Right kidney (tissue), 9 donors: ENCODE measurements around the gene RAB19.

Experiments
- DNase-seq: peaks from one replicate; pipeline ENCODE4 v3.0.0-alpha.2; 2016
- long read RNA-seq, 8 donors: transcript quantifications; one replicate each; lab custom pipeline, GENCODE V29; 2026

Gene RAB19, protein sequence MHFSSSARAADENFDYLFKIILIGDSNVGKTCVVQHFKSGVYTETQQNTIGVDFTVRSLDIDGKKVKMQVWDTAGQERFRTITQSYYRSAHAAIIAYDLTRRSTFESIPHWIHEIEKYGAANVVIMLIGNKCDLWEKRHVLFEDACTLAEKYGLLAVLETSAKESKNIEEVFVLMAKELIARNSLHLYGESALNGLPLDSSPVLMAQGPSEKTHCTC
- long read RNA-seq, donor 1, result 0 reads
- long read RNA-seq, donor 2, result 0 reads
- long read RNA-seq, donor 3, partial matches to known transcripts, result 0 of 2 reads
- long read RNA-seq, donor 3, other reads (novel, unspliced or antisense), result 0 of 2 reads
- long read RNA-seq, donor 4, result 0 reads
- long read RNA-seq, donor 5, result 0 reads
- long read RNA-seq, donor 6, result 0 reads
- long read RNA-seq, donor 7, partial matches to known transcripts, result 0 of 1 reads
- long read RNA-seq, donor 7, other reads (novel, unspliced or antisense), result 0 of 1 reads
- long read RNA-seq, donor 8, partial matches to known transcripts, result 0 of 1 reads
- long read RNA-seq, donor 8, other reads (novel, unspliced or antisense), result 0 of 1 reads

DNA sequence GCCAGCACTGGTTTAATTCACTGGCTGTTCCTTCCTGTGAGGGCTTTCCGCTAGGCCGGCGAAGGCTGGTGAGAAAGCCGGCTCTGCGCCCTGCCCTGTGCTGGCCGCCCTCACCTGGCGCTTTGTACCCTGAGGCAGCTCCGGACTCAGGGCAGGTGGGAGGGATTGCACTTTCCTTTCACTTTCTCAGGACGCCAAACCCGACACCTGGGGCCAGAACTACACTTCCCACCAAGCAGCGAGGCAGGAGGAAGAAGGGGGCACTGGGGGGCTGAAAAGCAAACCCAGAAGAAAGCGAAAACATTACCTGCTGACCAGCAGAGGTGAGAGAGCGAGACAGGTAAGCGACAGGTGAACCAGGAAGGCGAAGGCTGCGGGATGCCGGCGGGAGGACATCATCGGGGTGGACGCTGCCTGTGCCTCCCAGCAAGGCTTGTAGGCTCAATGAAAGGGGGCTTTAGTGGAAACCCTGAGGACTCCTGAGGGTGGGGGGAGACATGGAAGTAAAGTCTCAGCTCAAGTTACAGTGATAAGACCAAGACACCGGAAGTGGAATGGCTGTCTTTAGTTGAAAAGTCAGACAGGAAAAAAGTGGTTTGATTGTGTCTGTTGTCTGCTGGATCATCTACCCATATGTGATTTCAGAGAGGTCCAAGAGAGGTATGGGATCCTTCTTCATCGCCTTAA lies at the start of gene RAB19:
Gene RAB19, plus strand, starts transcription at position 181 of the 687 bp plus-strand sequence. CDS start 3,589 bp downstream, outside the sequence.
- DNase-seq, result peak; percentile 66

DNA sequence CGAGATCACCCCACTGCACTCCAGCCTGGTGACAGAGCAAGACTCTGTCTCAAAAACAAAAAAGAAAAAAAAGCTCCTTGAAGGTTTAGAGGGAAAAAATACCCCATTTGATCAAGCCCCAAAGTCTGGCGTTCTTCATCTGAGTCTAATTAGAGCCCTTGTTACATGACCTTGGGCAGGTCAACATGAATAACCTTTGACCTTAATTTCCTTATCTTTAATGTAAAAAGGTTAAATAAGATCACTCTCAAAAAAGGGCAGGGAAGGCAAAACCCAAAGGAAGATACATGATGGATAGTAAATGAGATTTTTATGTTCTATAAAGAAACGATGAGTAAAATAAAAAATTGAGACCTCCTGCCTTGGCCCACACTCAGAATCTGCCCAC lies 45.8 kb upstream of the RAB19 start:
- DNase-seq, result no peak

DNA sequence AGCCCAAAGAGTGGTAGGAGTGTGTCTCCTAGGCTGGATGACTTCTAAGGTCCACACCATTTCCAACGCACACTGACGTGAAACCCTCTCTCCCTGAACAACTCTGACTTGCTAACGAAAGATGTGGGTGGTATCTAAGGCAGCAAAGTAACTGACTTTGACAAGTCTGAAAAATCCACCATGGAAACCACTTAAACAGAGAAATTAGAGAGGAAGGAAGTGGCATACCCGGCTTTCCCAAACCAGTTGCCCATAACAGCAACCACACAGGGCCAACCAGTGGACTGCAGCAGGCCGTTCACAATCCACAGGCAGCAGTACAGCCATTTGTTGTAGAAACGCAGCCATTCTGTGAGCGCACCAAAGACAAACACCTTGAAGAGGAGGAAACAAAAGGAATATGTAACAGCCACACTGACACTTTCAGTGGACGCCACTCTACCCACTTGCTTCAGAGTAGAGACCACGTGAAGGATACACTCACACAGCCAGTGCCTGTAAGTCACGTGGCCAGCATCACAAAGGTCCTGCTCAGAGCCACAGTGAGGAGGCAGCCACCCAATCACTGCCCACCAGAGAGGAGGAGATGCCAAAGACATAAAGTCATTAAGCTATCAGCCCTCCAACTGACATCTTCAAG lies 45.3 kb upstream of the RAB19 start:
- no peak for DNase-seq

DNA sequence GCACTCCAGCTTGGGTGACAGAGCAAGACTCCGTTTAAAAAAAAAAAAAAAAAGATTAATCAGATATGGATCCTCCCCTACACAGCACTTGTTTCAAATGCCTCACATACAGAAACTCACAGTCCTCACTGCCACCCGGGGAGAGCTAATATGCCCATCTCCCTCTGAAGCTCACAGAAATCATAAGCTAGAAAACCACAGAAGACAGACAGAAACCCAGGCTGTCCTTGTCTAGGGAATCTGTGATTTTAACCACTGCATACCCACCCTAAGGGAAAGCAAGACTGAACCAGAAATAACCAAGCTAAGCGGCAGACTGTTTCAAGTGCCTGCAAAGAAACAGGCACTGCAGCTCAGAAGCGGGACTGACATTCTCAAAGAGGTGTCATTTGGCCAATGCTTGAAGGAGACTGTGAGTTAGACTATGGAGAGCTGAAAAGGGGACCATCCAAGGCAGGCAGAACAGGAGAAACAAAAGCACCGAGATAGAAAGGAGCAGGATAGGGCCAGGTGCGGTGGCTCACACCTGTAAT lies 43.1 kb upstream of the RAB19 start:
- no peak for DNase-seq

DNA sequence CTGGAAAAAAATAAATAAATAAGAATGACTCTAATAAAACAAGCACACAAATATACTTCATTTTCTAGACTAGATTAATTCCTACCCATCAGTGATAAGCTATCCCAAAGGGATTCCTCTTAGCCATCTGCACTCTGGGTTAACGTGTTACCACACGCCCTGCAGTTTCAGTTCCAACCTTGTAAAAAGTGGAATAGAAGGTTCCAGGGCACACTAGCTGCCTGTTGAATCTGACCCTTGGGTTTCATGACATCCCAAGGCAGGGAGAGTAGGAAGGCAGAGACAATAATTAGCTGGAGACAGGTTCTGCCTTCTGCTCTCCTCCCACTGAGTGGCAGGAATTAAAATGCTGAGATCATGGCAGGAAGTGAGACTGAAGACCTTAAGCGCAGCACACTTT lies 39.0 kb upstream of the RAB19 start:
- DNase-seq, result no peak

DNA sequence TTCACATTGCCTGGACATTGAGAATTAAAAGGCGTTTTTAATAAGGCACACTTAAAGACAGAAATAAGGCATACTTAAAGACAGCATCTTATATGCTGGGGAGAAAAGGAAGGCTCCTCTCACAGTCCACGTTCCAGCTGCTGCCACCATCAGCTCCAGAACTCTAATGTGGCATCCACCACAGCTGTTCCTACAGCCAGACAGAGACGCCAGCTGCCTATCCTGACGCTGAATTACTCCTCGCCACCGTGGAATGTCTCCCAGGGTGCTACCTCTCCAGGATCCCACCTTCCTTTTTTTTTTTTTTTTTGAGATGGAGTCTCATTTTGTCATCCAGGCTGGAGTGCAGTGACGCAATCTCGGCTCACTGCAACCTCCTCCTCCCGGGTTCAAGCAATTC lies 36.3 kb upstream of the RAB19 start:
- DNase-seq, result no peak

DNA sequence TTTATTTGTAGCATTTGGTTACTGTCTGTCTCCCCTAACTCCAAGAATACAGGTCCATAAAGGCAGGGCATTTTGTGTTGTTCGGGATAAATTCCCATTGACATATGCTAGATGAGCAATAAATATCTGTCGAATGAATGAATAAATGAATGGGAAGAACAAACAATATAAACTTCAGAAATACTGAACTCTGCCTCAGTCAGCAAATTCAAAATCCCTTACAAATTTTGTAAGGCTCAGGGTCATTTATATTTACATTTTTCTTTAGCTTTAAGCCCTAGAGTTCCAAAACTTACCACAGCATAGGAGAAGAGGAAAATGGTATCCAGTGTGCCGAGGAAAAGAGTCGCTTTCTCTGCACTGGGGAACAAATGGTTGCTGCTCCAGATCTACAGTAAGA lies 34.6 kb upstream of the RAB19 start:
- no peak for DNase-seq

DNA sequence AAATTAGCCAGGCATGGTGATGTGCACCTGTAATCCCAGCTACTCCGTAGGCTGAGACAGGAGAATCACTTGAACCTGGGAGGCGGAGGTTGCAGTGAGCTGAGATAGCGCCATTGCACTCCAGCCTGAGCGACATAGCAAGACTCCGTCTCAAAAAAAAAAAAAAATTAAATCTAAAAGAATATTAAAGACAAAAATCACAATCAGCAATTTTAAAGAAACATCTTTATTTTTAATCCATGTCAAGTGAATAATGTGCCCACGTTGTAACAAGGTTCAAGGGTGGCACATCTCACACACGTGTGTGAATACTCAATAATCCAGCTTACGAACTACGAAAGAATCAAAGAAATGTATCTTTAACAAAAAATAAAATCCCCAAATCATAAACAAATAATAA lies 28.5 kb upstream of the RAB19 start:
- DNase-seq, result no peak

DNA sequence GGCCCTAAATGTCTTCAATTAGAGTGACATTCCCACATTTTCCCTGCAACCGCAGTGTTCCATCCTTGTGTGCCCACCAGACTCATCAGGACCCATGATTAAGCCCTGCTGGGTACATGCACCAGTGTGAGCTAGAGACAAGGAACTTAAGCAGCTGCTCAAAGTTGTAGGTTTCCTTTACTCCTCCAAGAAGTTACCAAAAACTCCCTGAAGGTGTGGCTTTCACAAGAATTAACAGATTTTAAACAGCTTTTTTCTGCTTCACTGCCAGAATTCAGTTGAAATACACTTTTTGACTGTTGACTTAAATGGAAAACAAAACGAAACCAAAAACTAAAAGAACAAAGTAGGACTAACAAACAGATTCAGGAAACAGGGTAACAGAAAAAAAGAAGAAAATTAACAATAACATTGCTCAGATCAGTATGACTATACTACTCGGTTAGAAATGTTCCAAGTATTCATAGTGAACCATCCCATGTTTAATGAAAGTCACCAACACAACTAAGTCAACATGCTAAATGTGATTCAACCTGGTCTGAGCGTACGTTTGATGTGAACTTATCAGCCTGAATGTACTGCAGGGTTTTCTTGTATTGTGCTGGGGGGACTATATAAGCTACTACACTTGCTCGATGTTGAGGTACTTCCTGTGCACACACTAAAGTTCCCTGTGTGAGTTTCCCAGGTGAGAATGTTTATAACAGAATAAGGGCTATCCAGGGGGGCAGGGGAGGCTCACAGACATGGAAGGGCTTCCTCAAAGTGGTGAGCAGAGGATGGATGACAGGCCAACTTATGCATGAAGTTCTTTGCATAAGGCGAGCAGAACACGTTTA lies 27.7 kb upstream of the RAB19 start:
- DNase-seq, result no peak

DNA sequence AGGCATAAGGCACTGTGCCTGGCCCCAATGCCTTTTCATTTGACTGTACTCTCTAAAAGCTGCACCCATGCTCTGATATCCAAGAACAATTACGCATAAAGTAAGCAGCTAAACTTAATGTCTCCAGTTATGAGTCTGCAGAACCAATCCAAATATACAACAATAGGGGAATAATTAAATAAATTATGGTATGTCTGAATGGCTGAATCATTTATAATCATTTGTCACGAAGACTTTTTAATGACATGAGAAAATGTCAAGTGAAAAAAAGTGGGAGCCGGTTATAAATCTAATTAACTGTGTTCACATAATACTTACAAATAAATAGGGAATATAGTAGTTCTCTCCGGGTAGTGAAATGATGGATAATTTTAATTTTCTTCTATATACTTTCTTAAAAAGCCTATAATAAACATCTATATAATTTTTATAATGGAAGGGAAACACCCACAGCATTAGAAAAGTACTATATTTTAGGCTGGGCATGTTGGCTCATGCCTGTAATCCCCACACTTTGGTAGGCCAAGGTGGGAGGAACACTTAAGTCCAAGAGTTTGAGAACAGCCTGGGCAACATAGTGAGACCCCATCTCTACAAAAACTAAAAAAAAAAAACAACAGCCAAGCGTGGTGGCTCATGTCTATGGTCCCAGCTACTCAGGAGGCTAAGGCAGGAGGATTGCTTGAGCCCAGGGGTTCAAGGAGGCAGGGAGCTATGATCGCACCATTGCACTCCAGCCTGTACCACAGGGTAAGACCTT lies 19.7 kb upstream of the RAB19 start:
- no peak for DNase-seq

DNA sequence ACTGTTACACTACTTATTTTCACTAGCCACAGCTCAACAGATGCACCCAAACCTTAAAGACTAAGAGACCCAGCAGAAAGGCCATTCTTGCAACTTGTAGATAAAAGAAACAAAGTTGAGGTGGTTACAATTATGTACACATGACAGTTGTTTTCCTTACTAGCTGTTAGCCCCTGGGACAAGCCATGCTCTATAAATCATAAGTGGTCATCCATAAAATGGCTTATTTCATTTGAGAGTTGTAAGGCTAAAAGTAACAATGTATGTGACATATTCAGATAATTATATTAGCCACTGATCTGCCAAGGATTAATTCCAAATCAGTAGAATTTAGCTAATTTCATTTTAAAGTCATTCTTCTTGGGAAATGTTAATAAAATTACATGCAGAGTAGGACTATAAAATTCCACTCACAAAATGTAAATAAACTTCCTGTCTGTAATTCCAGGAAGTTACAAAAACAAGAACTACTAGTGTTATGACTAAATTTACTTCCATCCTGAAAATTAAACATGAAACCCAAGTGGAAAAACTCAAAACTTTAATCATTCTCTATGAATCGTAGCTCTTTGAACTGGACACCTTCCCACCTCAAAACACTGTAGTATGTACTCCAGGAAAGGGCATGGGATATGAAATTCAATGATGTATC lies 18.8 kb upstream of the RAB19 start:
- DNase-seq, result no peak

DNA sequence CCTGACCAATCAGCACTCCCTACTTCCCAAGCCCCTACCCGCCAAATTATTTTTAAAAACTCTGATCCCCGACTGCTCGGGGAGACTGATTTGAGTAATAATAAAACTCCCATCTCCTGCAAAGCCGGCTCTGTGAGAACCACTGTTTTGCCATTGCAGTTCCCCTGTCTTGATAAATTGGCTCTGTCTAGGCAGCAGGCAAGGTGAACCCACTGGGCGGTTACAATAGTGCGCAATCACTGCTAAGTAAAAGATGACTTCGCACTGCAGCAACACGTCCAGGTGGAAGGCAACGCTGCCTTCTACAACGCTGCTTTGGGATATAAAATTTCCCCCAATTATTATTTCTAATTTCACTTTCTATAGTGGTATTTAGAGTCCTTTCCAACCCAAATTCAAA lies 14.4 kb upstream of the RAB19 start:
- DNase-seq, result no peak

DNA sequence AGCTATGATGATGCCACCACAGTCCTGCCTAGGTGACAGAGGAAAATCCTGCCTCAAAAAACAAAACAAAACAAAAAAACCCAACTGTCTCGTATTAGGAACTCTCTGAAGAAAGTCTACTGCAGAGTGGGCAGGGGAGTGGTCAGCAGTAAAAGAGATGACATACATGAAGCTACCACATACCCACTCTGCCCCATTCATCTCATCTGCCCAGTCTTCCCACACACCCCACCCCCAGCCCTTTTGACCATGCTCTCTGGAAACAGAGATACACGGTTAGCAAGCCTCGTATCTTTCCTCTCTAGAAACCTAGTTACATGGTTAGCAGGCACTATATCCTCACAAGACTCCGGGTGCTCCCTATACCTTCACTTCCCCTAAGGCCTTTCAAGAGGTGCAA lies 13.8 kb upstream of the RAB19 start:
- no peak for DNase-seq

DNA sequence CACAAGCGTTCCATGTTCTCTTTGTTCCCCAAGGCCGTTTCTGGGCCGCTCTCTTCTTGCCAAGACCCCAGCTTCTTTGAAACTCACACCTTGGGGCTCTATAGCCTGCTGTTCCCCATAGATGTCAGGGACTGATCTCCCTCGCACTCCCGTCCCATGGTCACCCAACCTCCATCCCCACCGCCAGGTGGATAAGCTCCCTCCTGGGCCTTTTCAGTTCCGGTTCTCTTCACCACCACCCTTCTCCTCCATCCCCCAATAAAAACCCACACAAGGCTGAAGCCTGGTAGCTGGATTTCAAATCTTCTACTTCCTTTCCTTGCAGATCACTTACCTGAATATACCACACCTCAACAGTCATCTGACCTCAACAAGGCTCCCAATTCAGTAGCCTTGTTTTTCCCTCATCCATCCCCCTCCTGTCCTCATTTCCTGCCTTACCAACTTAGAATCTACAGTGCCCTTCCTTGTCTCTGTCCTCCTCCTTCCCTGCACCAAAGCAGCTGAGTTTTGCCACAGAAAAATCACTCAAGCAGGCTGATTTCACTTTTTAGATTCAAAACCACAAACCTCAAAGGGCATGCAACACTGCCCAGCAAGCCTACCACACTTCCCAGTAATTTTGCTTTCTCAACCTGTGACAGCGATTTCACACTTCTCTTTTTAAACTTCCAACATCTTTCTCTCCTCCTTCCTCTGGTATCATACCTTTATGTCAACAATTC lies 13.2 kb upstream of the RAB19 start:
- no peak for DNase-seq

DNA sequence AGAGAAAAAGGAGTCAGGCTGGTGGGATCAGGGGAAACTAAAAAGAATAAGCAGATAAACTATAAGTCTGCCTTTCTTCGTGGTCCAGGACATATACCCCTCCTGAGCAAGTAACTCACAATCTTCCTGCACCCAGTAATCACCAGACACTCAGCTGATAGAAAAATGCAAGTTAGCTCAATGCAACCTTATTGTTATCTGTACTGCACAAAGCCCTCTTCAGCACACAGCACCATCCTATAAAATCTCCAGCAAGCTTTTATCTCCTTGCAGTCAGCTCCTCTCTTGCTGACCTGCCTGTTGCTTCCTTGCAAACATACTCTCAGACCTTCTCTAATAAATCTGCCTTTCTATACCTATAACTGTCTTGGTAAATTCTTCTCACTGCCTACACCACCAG lies 12.2 kb upstream of the RAB19 start:
- DNase-seq, result no peak

DNA sequence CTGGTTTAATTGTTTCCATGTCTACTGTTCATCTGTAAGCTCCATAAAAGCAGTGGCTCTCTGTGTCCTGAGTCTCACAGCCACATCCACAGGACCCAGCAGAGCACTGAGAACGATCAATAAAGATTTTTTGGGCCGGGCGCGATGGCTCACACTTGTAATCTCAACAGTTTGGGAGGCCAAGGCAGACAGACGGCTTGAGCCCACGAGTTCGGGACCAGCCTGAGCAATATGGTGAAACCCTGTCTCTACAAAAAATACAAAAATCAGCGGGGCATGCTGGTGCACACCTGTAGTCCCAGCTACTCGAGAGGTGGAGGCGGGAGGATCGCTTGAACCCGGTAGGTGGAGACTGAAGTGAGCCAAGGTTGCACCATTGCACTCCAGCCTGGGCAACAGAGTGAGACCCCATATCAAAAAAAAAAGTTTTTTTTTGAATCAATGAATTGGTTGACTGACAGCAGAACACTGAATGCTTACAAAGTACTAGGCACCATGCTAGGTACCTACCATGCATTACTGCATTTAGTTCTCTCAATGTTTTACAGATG lies 10.0 kb upstream of the RAB19 start:
- DNase-seq, result no peak

DNA sequence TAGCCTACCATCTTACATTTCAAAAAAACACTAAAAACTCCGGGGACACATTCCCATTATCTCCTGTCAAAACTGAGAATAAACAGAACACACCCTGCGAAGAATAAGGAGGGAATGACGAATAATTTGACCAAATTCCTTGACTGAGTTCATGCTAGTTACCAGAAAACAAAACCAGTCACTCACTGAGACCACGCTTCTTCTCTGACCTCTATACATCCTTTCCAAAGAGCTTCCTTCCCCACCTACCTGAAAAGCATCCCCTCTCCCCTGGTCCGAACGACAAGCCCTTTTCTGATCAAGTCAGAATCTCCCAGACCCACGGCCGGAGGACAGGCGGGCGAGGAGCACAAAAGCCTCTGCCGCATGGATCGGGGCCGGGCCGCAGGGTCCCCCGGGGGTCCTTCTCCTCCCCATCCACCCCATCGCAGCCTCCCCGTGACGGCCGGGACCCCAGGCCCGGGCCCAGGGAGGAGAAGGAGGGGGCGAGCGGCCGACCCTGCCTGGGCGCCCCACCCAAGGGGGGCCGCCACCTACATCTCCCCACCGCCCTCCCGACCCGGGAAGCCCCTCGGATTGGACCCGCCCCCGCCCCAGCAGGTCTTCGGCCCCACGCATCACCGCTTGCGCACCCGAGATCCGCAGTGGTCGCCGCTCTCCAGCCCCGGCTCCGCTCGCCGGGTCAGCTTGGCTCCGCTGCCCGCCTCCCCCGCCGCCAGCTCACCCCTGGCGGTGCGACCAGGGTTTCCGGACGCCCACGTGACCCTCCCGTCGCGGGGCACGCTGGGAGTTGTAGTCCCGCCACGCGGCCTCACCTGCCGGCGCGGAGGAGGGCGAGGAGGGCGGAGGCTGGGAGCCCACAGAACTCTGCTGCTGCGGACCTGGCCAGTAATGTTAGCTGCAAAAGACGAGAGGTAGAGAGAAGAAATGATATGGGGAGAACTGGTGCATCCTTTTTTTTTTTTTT lies 5.8 kb upstream of the RAB19 start, which contains the start of gene SLC37A3:
Gene SLC37A3, minus strand, starts transcription at position 747 of the 967 bp plus-strand sequence. CDS start 16,004 bp downstream, outside the sequence.
- peak; percentile 70 for DNase-seq

DNA sequence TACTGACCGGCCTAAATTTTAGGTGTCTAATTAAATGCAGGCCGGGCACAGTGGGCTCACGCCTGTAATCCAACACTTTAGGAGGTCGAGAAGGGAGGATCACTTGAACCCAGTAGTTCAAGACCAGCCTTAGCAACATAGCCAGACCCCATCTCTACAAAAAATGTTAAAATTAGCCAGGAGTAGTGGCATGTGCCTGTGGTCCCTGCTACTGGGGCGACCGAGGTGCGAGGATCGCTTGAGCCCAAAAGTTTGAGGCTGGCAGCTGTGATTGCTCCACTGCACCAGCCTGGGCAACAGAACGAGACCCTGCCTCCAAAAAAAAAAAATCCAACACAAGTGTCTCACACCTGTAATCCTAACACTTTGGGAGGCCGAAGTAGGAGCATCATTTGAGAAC lies 5.0 kb upstream of the RAB19 start:
- DNase-seq, result no peak
